Measurements from ENCODE around the gene TMC6.
A peak's percentile ranks its signal among the peaks of the same experiment; 100 is the strongest.
"Not testable (repeated sequence)": the region's sequence is repeated elsewhere in the genome, so short reads cannot be mapped to it uniquely, and the experiment has no call there.

Gene TMC6

DNA sequence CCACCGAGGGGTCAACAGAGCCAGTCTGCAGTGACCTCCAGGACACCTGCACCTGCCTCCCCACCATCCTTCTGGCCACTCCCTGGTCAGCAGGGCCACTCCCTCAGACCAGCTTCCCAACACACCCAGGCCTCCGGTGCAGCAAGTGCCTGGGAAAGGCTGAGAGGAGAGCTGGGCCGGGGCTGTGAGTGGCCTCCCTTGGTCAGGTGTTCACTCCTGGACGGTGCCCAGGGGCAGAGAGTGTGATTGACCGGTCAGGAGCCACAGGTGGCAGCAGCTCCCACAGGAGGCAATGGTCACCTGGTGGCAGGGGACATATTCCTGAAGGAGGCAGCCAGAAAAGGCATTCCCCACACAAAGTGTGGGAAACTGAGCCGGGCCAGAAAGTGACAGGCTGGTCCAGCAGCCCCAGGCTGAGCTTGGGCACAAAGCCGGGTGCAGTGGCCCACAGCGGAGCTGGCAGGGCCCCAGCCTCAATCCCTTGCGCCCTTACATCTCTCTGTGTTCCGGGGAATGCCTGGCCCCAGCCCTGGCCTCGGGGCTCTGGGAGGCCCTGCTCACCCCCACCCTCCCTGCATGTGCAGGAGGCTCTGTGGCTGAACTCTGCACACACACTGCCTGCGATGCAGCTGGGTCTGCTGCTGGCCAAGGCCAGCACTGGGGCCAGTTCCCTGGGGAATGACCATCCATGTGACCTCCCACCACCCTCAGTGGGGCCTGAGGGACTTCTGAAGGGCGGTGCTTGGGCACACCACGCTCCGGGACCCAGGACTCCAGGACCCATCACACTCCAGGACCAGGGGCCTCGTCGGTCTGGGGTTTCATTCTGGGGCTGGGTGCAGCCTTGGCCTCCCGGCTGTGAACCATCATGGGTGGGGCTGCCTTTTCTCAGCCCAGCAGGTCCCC lies 16.4 kb upstream of the TMC6 start:
- no peak overlapping the region for H3K4me3 Mint-ChIP-seq
- no peak for ATAC-seq (replicated peaks)
- peaks cover 21 to 24% of the 10 kb centered on the region in 2 donors for H3K4me1 Mint-ChIP-seq (ENCODE audit: low read depth in 2 of 2)
- no peaks in the 10 kb centered on the region for H3K9me3 Mint-ChIP-seq
- peak overlapping the region in 1 of 2 donors; percentile 41 for H3K27ac Mint-ChIP-seq
- H3K27me3 Mint-ChIP-seq = no peaks in the 10 kb centered on the region
- peaks cover 16% of the 10 kb centered on the region for H3K36me3 Mint-ChIP-seq (ENCODE audit: insufficient read depth)
- DNase-seq = no peak

- peak overlapping the region in 1 of 2 donors; percentile 41 for H3K27ac Mint-ChIP-seq
- no peak overlapping the region for H3K4me3 Mint-ChIP-seq
- peaks cover 25 to 28% of the 10 kb centered on the region in 2 donors for H3K4me1 Mint-ChIP-seq (ENCODE audit: low read depth in 2 of 2)
- no peak for ATAC-seq (replicated peaks)
- no peaks in the 10 kb centered on the region for H3K27me3 Mint-ChIP-seq
- peaks cover 19% of the 10 kb centered on the region for H3K36me3 Mint-ChIP-seq (ENCODE audit: insufficient read depth)
- H3K9me3 Mint-ChIP-seq = no peaks in the 10 kb centered on the region
- DNase-seq = no peak
Measured at GRCh38 chr17:78144147-78144719, 15.7 kb upstream of the TMC6 start.

DNA sequence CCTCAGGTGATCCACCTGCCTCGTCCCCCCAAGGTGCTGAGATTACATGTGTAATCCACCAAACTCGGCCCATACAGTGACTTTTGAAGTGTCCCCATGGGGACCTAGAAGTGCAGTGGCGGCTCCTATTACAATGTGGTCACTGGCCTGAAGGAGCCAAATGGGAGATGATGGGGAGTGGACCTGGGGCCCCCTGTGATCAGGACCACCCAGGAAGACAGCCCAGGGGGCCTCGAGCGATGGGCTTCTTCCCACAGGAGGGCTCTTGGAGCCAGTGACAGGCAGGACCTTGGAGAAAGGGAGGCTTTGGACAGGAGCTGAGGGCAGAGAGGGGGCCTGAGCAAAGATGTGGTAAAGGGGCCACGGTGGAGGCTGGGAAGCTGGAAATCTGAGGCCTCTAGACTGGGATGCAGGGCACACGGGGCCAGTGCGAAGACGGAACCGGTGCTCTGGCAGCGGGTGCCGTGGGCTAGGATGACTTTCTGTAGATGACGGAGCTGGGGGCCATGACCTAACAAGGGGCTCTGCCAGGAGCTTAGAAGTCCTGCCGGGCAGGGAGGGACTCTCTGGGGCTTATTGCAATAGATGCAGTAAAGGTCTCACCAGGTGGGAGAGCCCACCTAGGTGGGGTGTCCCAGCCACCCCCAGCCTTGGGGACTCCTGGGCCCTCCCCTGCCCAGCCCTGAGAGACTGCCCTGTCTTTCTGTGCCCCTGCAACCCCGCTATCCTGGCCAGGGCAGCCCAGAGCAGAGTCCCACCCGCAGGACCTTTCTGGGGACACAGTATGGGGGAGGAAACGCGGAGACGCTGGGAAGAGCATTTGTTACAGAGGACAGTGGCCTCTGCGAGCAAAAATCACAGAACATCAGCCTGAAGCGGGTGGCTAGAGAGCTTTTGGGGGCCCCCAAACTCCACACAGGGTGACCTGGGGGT lies 14.9 kb upstream of the TMC6 start:
- no peak for DNase-seq
- ATAC-seq (replicated peaks) = no peak
- Mint-ChIP-seq H3K27me3 (no peaks in the 10 kb centered on the region), H3K4me3 (peak overlapping the region in 1 of 2 donors; percentile 52), H3K27ac (peak overlapping the region in 1 of 2 donors; percentile 41), H3K9me3 (no peaks in the 10 kb centered on the region), H3K4me1 (ENCODE audit: low read depth in 2 of 2) (peaks cover 30 to 32% of the 10 kb centered on the region in 2 donors), H3K36me3 (ENCODE audit: insufficient read depth) (peaks cover 22% of the 10 kb centered on the region)

- Mint-ChIP-seq H3K4me3 (no peak overlapping the region), H3K4me1 (ENCODE audit: low read depth in 2 of 2) (peaks cover 40 to 42% of the 10 kb centered on the region in 2 donors), H3K27me3 (no peaks in the 10 kb centered on the region), H3K9me3 (no peaks in the 10 kb centered on the region), H3K36me3 (ENCODE audit: insufficient read depth) (peaks cover 31% of the 10 kb centered on the region), H3K27ac (no peak overlapping the region)
- ATAC-seq (replicated peaks) (no peak), DNase-seq (no peak)
Measured at GRCh38 chr17:78142119-78142861, 13.7 kb upstream of the TMC6 start.

GRCh38 chr17:78141437-78142118 lies 13.0 kb upstream of the TMC6 start:
- Mint-ChIP-seq H3K4me3 (peak overlapping the region in 1 of 2 donors; percentile 33), H3K27ac (peak overlapping the region in 1 of 2 donors; percentile 93), H3K27me3 (no peaks in the 10 kb centered on the region), H3K36me3 (ENCODE audit: insufficient read depth) (peaks cover 38% of the 10 kb centered on the region), H3K4me1 (ENCODE audit: low read depth in 2 of 2) (peaks cover 43 to 46% of the 10 kb centered on the region in 2 donors), H3K9me3 (no peaks in the 10 kb centered on the region)
- ATAC-seq (replicated peaks) (no peak), DNase-seq (no peak)

DNA sequence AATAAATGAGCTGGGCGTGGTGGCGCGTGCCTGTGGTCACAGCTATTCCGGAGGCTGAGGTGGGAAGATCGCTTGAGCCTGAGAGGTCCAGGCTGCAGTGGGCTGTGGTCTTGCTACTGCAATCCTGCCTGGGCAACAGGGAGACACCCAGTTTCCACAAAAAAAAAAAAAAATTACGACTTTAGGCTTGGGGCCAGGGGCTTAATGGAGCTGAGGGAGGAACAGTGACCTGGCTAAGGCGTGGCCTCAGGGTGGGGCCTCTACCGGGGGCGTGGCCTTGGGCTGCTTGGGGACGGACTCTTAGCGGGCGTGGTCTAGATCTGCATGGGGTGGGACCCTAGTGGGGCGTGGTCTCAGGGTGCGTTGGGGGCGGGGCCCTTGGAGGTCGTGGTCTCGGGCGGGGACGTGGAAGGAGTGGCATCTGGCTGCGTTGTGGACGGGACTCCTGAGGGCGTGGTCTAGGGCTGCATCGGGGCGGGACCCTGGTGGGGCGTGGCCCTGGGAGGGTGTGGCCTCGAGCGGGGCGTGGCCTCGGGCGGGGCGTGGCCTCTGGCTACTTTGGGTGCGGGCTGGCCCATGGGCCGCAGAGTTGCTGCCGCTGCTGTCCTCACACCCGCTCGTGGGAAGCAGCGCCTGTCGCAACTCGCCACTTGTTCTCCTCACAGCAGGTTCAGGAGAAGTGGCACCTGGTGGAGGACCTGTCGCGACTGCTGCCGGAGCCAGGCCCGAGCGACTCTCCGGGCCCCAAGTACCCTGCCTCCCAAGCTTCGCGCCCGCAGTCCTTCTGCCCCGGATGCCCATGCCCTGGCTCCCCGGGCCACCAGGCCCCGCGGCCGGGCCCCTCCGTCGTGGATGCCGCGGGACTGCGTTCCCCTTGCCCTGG lies 11.9 kb upstream of the TMC6 start:
- ATAC-seq (replicated peaks) (peak; percentile 84), DNase-seq (peak; percentile 94 to 96 (median 95))
- peaks cover 50% of the 10 kb centered on the region for H3K36me3 Mint-ChIP-seq (ENCODE audit: insufficient read depth)
- H3K4me1 Mint-ChIP-seq (ENCODE audit: low read depth in 2 of 2) = peaks cover 51 to 53% of the 10 kb centered on the region in 2 donors
- no peaks in the 10 kb centered on the region for H3K9me3 Mint-ChIP-seq
- no peaks in the 10 kb centered on the region for H3K27me3 Mint-ChIP-seq
- peak overlapping the region; percentile 65 for H3K4me3 Mint-ChIP-seq
- H3K27ac Mint-ChIP-seq = peak overlapping the region; percentile 54 to 93

- peak overlapping the region; percentile 65 for H3K4me3 Mint-ChIP-seq
- not testable (repeated sequence) for H3K27me3 Mint-ChIP-seq; DNase-seq; ATAC-seq (replicated peaks); H3K9me3 Mint-ChIP-seq
- peaks cover 56% of the 10 kb centered on the region for H3K36me3 Mint-ChIP-seq (ENCODE audit: insufficient read depth)
- H3K27ac Mint-ChIP-seq = peak overlapping the region; percentile 54 to 93
- H3K4me1 Mint-ChIP-seq (ENCODE audit: low read depth in 2 of 2) = peaks cover 51 to 54% of the 10 kb centered on the region in 2 donors
Measured at GRCh38 chr17:78139861-78140168, 11.3 kb upstream of the TMC6 start.

- H3K36me3 Mint-ChIP-seq (ENCODE audit: insufficient read depth) = peaks cover 70% of the 10 kb centered on the region
- H3K27ac Mint-ChIP-seq = peak overlapping the region in 1 of 2 donors; percentile 93
- H3K9me3 Mint-ChIP-seq = no peaks in the 10 kb centered on the region
- DNase-seq = no peak
- H3K27me3 Mint-ChIP-seq = no peaks in the 10 kb centered on the region
- H3K4me1 Mint-ChIP-seq (ENCODE audit: low read depth in 2 of 2) = peaks cover 58% of the 10 kb centered on the region in 2 donors
- H3K4me3 Mint-ChIP-seq = peak overlapping the region; percentile 29 to 75
- no peak for ATAC-seq (replicated peaks)
Measured at GRCh38 chr17:78138204-78139060, 9.9 kb upstream of the TMC6 start.

- DNase-seq = peak in 1 of 3 experiments; percentile 56
- peak; percentile 38 for ATAC-seq (replicated peaks)
Measured at GRCh38 chr17:78137392-78138203, 9.0 kb upstream of the TMC6 start.

GRCh38 chr17:78135858-78136500 lies 7.4 kb upstream of the TMC6 start:
- Mint-ChIP-seq H3K4me3 (peak overlapping the region; percentile 19 to 33), H3K9me3 (no peaks in the 10 kb centered on the region), H3K27me3 (no peaks in the 10 kb centered on the region), H3K36me3 (ENCODE audit: insufficient read depth) (peaks cover 83% of the 10 kb centered on the region), H3K4me1 (ENCODE audit: low read depth in 2 of 2) (peaks cover 59 to 65% of the 10 kb centered on the region in 2 donors), H3K27ac (no peak overlapping the region)
- no peak for DNase-seq
- ATAC-seq (replicated peaks) = no peak

More at GRCh38 chr17:78137392-78138203, 9.0 kb upstream of the TMC6 start:
- Mint-ChIP-seq H3K36me3 (ENCODE audit: insufficient read depth) (peaks cover 77% of the 10 kb centered on the region), H3K27me3 (no peaks in the 10 kb centered on the region), H3K4me1 (ENCODE audit: low read depth in 2 of 2) (peaks cover 63 to 64% of the 10 kb centered on the region in 2 donors), H3K9me3 (no peaks in the 10 kb centered on the region), H3K4me3 (peak overlapping the region; percentile 45 to 75), H3K27ac (peak overlapping the region in 1 of 2 donors; percentile 93)
